ENCODE data around the gene MCUR1.
"Not testable (repeated sequence)": the region's sequence is repeated elsewhere in the genome, so short reads cannot be mapped to it uniquely, and the experiment has no call there.

Gene MCUR1

GRCh38 chr6:13838616-13839015, 24.3 kb upstream of the MCUR1 start:
- DNase-seq (ENCODE audit: low spot score in 2 of 2) = no peak
- Mint-ChIP-seq H3K9me3 (peaks cover 1% of the 10 kb centered on the region), H3K4me3 (no peak overlapping the region), H3K36me3 (no peaks in the 10 kb centered on the region), H3K4me1 (no peaks in the 10 kb centered on the region), H3K27me3 (peaks cover 2% of the 10 kb centered on the region), H3K27ac (no peak overlapping the region)
- ATAC-seq (ENCODE audit: low read depth) = no peak

GRCh38 chr6:13836170-13836569, 21.8 kb upstream of the MCUR1 start:
- ATAC-seq (ENCODE audit: low read depth) = no peak

GRCh38 chr6:13834790-13835189, 20.4 kb upstream of the MCUR1 start:
- Mint-ChIP-seq H3K27ac (no peak overlapping the region), H3K4me1 (peaks cover 15% of the 10 kb centered on the region), H3K4me3 (no peak overlapping the region), H3K36me3 (no peaks in the 10 kb centered on the region), H3K9me3 (peaks cover 3% of the 10 kb centered on the region), H3K27me3 (peaks cover 13% of the 10 kb centered on the region)
- ATAC-seq (ENCODE audit: low read depth) (no peak), DNase-seq (ENCODE audit: low spot score in 2 of 2) (no peak)

More at GRCh38 chr6:13836170-13836569, 21.8 kb upstream of the MCUR1 start:
- Mint-ChIP-seq H3K27ac (no peak overlapping the region), H3K27me3 (peaks cover 4% of the 10 kb centered on the region), H3K9me3 (peaks cover 1% of the 10 kb centered on the region), H3K36me3 (no peaks in the 10 kb centered on the region), H3K4me3 (no peak overlapping the region), H3K4me1 (peaks cover 3% of the 10 kb centered on the region)
- no peak for DNase-seq (ENCODE audit: low spot score in 2 of 2)

DNA sequence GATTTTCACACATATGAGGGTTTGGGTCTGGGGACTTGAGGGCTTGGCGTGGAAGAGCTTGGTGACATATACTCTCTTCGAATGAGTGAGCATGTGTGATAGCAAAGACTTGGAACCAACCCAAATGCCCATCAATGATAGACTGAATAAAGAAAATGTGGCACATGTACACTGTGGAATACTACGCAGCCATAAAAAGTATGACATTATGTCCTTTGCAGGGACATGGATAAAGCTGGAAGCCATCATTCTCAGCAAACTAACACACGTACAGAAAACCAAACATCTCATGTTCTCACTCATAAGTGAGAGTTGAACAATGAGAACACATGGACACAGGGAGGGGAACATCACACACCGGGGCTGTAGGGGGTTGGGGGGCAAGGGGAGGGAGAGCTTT, 19.7 kb upstream of the MCUR1 start:
- ATAC-seq (ENCODE audit: low read depth); H3K4me3 Mint-ChIP-seq; H3K9me3 Mint-ChIP-seq; H3K27ac Mint-ChIP-seq; DNase-seq (ENCODE audit: low spot score in 2 of 2); H3K36me3 Mint-ChIP-seq: not testable (repeated sequence)
- peaks cover 13% of the 10 kb centered on the region for H3K27me3 Mint-ChIP-seq
- H3K4me1 Mint-ChIP-seq = peaks cover 15% of the 10 kb centered on the region

- Mint-ChIP-seq H3K4me3 (no peak overlapping the region), H3K36me3 (no peaks in the 10 kb centered on the region), H3K27me3 (peaks cover 13% of the 10 kb centered on the region), H3K4me1 (peaks cover 15% of the 10 kb centered on the region), H3K27ac (no peak overlapping the region), H3K9me3 (peaks cover 7% of the 10 kb centered on the region)
- ATAC-seq (ENCODE audit: low read depth) (no peak), DNase-seq (ENCODE audit: low spot score in 2 of 2) (no peak)
These were observed 18.4 kb upstream of the MCUR1 start for GRCh38 chr6:13832778-13833177.

DNA sequence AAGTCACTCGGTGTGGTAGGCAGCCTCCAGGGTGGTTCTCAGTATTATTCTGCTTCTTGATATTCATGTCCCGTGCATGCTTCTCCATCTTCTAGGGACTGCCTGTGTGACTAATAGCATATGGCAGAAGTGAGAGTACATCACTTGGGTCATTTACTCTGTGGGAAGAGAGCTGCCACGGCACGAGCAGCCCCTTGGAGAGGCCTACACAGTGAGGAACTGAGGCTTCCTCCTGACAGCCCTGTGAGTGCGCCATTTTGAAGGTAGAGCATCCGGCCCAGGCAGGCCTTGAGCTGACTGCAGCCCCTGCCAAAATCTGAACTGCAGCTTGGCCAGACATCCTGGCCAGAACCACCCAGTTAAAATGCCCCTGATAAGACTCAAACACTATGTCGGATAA, 17.3 kb upstream of the MCUR1 start:
- peaks cover 17% of the 10 kb centered on the region for H3K4me1 Mint-ChIP-seq
- H3K27me3 Mint-ChIP-seq = peaks cover 11% of the 10 kb centered on the region
- H3K4me3 Mint-ChIP-seq = no peak overlapping the region
- DNase-seq (ENCODE audit: low spot score in 2 of 2) = no peak
- peak; percentile 43 for ATAC-seq (ENCODE audit: low read depth)
- H3K9me3 Mint-ChIP-seq = peaks cover 6% of the 10 kb centered on the region
- H3K27ac Mint-ChIP-seq = no peak overlapping the region
- H3K36me3 Mint-ChIP-seq = no peaks in the 10 kb centered on the region

- H3K36me3 Mint-ChIP-seq = no peaks in the 10 kb centered on the region
- peak overlapping the region; percentile 57 for H3K4me3 Mint-ChIP-seq
- ATAC-seq (ENCODE audit: low read depth) = peak; percentile 70
- peaks cover 17% of the 10 kb centered on the region for H3K4me1 Mint-ChIP-seq
- no peak overlapping the region for H3K27ac Mint-ChIP-seq
- DNase-seq (ENCODE audit: low spot score in 2 of 2) = no peak
- H3K27me3 Mint-ChIP-seq = peaks cover 11% of the 10 kb centered on the region
- peaks cover 6% of the 10 kb centered on the region for H3K9me3 Mint-ChIP-seq
These were observed 16.4 kb upstream of the MCUR1 start for GRCh38 chr6:13830803-13831202.

DNA sequence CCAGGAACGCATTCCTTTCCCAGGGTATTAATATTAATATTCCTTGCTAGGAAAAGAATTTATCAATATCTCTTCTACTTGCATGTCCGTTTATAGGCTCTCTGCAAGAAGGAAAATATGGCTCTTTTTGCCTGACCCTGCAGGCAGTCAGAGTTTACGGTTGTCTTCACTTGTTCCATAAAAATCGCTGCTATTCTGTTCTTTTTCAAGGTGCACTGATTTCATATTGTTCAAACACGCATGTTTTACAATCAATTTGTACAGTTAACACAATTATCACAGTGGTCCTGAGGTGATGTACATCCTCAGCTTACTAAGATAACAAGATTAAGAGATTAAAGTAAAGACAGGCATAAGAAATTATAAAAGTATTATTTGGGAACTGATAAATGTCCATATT, 15.1 kb upstream of the MCUR1 start:
- Mint-ChIP-seq H3K4me1 (peaks cover 17% of the 10 kb centered on the region), H3K27me3 (peaks cover 11% of the 10 kb centered on the region)
- H3K27ac Mint-ChIP-seq; H3K9me3 Mint-ChIP-seq; DNase-seq (ENCODE audit: low spot score in 2 of 2); ATAC-seq (ENCODE audit: low read depth); H3K4me3 Mint-ChIP-seq; H3K36me3 Mint-ChIP-seq: not testable (repeated sequence)

GRCh38 chr6:13828656-13829301, 14.4 kb upstream of the MCUR1 start:
- not testable (repeated sequence) for H3K9me3 Mint-ChIP-seq; H3K36me3 Mint-ChIP-seq; DNase-seq (ENCODE audit: low spot score in 2 of 2); ATAC-seq (ENCODE audit: low read depth); H3K4me3 Mint-ChIP-seq; H3K27ac Mint-ChIP-seq
- Mint-ChIP-seq H3K4me1 (peaks cover 17% of the 10 kb centered on the region), H3K27me3 (peaks cover 11% of the 10 kb centered on the region)

- ATAC-seq (ENCODE audit: low read depth) (no peak), DNase-seq (ENCODE audit: low spot score in 2 of 2) (no peak)
- H3K4me3 Mint-ChIP-seq = no peak overlapping the region
- no peaks in the 10 kb centered on the region for H3K36me3 Mint-ChIP-seq
- H3K9me3 Mint-ChIP-seq = peaks cover 6% of the 10 kb centered on the region
- H3K27ac Mint-ChIP-seq = peak overlapping the region; percentile 43
- H3K27me3 Mint-ChIP-seq = peaks cover 11% of the 10 kb centered on the region
- H3K4me1 Mint-ChIP-seq = peaks cover 17% of the 10 kb centered on the region
These were observed 12.7 kb upstream of the MCUR1 start for GRCh38 chr6:13827032-13827431.

DNA sequence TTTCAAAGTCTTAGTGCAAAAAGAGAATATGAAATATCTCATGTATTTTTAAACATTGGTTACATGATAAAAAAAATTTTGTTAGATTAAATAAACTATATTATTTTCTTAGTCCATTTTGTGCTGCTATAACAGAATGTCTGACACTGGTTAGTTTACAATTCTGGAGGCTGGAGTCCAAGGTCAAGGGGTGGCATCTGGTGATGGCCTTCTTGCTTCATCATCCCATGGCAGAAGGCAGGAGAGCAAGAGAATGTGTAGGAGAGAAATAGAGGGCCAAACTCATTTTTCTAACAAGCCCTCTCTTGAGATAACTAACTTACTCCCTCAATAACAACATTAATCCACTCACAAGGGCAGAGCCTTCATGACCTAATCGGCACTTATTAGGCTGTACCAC, 11.5 kb upstream of the MCUR1 start:
- no peaks in the 10 kb centered on the region for H3K36me3 Mint-ChIP-seq
- ATAC-seq (ENCODE audit: low read depth) (no peak), DNase-seq (ENCODE audit: low spot score in 2 of 2) (no peak)
- no peak overlapping the region for H3K4me3 Mint-ChIP-seq
- H3K27me3 Mint-ChIP-seq = peaks cover 7% of the 10 kb centered on the region
- peaks cover 6% of the 10 kb centered on the region for H3K9me3 Mint-ChIP-seq
- H3K27ac Mint-ChIP-seq = no peak overlapping the region
- H3K4me1 Mint-ChIP-seq = peaks cover 12% of the 10 kb centered on the region

GRCh38 chr6:13818341-13818740, 4.0 kb upstream of the MCUR1 start:
- Mint-ChIP-seq H3K9me3 (no peaks in the 10 kb centered on the region), H3K4me3 (no peak overlapping the region), H3K27me3 (no peaks in the 10 kb centered on the region), H3K36me3 (no peaks in the 10 kb centered on the region), H3K4me1 (peaks cover 7% of the 10 kb centered on the region), H3K27ac (no peak overlapping the region)
- ATAC-seq (ENCODE audit: low read depth) (no peak), DNase-seq (ENCODE audit: low spot score in 2 of 2) (no peak)

DNA sequence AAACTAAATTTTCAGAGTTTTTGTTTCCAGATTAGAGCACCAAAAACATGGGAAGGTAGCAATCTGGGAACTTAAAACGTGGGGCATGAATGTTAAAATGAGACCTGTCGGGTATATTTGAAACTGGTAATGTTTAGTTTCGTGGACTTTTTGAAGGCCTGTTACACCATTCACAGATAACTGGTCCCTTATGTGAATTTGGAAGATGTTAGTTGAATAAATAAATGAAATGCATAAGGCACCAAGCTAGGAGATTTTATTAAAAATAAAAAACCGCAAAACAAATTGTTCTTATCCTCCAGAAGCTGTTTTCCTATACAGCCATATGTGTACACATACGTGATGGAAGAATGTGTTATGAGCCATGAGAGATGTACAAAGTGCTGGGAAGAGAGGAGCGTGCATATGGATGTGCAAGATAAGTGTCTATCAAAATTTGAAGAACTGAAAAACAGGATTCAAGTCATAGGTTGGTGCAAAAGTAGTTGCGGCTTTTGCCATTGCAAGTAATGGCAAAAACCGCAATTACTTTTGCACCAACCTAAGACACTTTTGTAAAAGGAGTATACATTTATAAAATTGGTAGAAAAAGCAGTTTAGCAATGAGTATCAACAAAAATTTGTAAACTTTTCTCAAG, 700 bp upstream of the MCUR1 start:
- peak in 1 of 2 donors; percentile 14 for DNase-seq (ENCODE audit: low spot score in 2 of 2)
- ATAC-seq (ENCODE audit: low read depth) = no peak
- Mint-ChIP-seq H3K9me3 (no peaks in the 10 kb centered on the region), H3K27ac (peak overlapping the region; percentile 93), H3K27me3 (no peaks in the 10 kb centered on the region), H3K4me1 (peaks cover 29% of the 10 kb centered on the region), H3K36me3 (no peaks in the 10 kb centered on the region), H3K4me3 (peak overlapping the region; percentile 82)

GRCh38 chr6:13813621-13814175, 659 bp downstream of the MCUR1 start:
- peaks cover 30% of the 10 kb centered on the region for H3K4me1 Mint-ChIP-seq
- H3K4me3 Mint-ChIP-seq = peak overlapping the region; percentile 84
- H3K27me3 Mint-ChIP-seq = no peaks in the 10 kb centered on the region
- peak overlapping the region; percentile 47 for H3K27ac Mint-ChIP-seq
- DNase-seq (ENCODE audit: low spot score in 2 of 2) = no peak
- H3K36me3 Mint-ChIP-seq = peaks cover 2% of the 10 kb centered on the region
- H3K9me3 Mint-ChIP-seq = no peaks in the 10 kb centered on the region
- peak; percentile 16 for ATAC-seq (ENCODE audit: low read depth)
